ENCODE results near the gene SLC25A28. TPM values are rescaled to one million over a fixed set of nuclear protein-coding genes. Genes with fewer than 3 reads are reported as not detected.
"Not testable (repeated sequence)": the region's sequence is repeated elsewhere in the genome, so short reads cannot be mapped to it uniquely, and the experiment has no call there.

The SLC25A28 gene
- total RNA-seq, 4 donors from 2014 or later: 29.8 to 42.8 (median 31.5) TPM

DNA sequence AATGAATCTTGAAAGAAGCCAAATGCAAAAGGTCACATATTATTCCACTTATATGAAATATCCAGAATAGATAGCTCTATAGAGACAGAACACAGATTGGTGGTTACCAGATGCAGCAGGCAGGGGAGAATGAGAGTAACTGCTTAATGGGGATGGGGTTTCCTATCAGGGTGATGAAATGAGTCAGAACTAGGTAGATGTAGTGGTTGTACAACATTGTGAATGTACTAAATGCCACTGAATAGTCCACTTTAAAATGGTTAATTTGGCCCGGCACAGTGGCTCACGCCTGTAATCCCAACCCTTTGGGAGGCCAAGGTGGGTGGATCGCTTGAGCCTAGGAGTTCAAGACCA is 9.4 kb upstream of the SLC25A28 start:
- Histone ChIP-seq H3K27ac (replicated peaks in 1 of 4) (no peak overlapping the region), H3K4me3 (no peak overlapping the region), H3K36me3 (no peaks in the 10 kb centered on the region), H3K9me3 (no peaks in the 10 kb centered on the region), H3K4me1 (no peaks in the 10 kb centered on the region), H3K27me3 (peaks cover 0 to 10% (median 0%) of the 10 kb centered on the region in 4 donors)
- TF ChIP-seq POLR2A (IDR thresholded peaks at IDR 0.05; ENCODE audit: low read depth) (no peak), POLR2AphosphoS5 (IDR thresholded peaks at IDR 0.05) (no peak), EP300 (IDR thresholded peaks at IDR 0.05) (no peak)
- TF ChIP-seq, protein P1, sequence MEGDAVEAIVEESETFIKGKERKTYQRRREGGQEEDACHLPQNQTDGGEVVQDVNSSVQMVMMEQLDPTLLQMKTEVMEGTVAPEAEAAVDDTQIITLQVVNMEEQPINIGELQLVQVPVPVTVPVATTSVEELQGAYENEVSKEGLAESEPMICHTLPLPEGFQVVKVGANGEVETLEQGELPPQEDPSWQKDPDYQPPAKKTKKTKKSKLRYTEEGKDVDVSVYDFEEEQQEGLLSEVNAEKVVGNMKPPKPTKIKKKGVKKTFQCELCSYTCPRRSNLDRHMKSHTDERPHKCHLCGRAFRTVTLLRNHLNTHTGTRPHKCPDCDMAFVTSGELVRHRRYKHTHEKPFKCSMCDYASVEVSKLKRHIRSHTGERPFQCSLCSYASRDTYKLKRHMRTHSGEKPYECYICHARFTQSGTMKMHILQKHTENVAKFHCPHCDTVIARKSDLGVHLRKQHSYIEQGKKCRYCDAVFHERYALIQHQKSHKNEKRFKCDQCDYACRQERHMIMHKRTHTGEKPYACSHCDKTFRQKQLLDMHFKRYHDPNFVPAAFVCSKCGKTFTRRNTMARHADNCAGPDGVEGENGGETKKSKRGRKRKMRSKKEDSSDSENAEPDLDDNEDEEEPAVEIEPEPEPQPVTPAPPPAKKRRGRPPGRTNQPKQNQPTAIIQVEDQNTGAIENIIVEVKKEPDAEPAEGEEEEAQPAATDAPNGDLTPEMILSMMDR (IDR thresholded peaks at IDR 0.05): no peak
- DNase-seq (ENCODE audit: extremely low spot score): no peak
- intact Hi-C loops (cut with DNase I): no loop called here
- WGBS: 58% methylated on average over 3 of the region's 3 CpGs

DNA sequence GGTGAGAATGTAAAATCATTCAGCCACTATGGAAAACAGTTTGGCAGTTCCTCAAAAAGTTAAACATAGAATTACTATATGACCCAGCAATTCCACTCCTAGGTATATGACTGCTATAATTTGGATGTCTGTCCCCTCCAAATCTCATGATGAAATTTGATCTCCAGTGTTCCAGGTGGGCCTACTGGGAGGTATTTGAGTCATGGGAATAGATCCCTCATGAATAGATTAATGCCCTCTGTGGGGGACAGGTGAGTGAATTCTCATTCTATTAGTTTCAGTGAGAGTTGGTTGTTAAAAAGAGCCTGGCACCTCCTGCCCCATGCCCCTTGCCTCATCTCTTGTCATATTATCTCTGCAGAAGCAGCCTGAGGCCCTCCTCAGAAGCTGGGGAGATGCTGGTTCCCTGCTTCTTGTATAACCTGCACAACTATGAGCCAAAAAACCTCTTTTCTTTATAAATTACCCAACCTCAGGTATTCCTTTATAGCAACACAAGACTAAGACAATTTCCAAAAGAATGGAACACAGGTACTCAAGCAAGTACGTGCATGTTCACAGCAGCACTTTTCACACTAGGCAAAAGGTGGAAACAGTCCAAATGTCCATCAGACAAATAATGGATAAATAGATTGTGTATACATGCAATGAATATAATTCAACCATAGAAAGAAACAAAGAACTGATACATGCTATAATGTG is 8.8 kb upstream of the SLC25A28 start:
- 77% methylated on average over 1 of the region's 1 CpG for WGBS
- intact Hi-C loops (cut with DNase I): no loop called here
- no peak for TF ChIP-seq EP300 (IDR thresholded peaks at IDR 0.05)
- TF ChIP-seq, protein P1 (IDR thresholded peaks at IDR 0.05): no peak
- no peak for TF ChIP-seq POLR2A (IDR thresholded peaks at IDR 0.05; ENCODE audit: low read depth)
- no peak for TF ChIP-seq POLR2AphosphoS5 (IDR thresholded peaks at IDR 0.05)
- Histone ChIP-seq H3K4me1 (no peaks in the 10 kb centered on the region), H3K4me3 (no peak overlapping the region), H3K9me3 (no peaks in the 10 kb centered on the region), H3K27ac (replicated peaks in 1 of 4) (no peak overlapping the region), H3K36me3 (no peaks in the 10 kb centered on the region), H3K27me3 (peaks cover 0 to 9% (median 0%) of the 10 kb centered on the region in 4 donors)
- DNase-seq (ENCODE audit: extremely low spot score): no peak

DNA sequence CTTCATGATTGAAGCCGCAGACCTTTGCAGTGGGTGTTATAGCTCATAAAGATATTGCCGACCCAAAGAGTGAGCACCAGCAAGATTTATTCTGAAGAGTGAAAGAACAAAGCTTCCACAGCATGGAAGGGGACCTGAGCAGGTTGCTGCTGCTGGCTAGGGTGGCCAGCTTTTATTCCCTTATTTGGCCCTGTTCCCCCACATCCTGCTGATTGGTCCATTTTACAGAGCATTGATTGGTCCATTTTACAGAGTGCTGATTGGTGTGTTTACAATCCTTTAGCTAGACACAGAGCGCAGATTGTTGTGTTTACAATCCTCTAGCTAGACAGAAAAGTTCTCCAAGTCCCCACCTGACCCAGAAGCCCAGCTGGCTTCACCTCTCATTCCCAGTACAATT is 4.9 kb upstream of the SLC25A28 start:
- 50% methylated on average over 2 of the region's 3 CpGs for WGBS
- H3K27ac ChIP-seq (replicated peaks in 1 of 4); H3K27me3 ChIP-seq; DNase-seq (ENCODE audit: extremely low spot score); H3K4me3 ChIP-seq; intact Hi-C loops (cut with DNase I); H3K9me3 ChIP-seq; H3K36me3 ChIP-seq: not testable (repeated sequence)
- peaks cover 7 to 11% (median 10%) of the 10 kb centered on the region in 4 donors for H3K4me1 ChIP-seq

DNA sequence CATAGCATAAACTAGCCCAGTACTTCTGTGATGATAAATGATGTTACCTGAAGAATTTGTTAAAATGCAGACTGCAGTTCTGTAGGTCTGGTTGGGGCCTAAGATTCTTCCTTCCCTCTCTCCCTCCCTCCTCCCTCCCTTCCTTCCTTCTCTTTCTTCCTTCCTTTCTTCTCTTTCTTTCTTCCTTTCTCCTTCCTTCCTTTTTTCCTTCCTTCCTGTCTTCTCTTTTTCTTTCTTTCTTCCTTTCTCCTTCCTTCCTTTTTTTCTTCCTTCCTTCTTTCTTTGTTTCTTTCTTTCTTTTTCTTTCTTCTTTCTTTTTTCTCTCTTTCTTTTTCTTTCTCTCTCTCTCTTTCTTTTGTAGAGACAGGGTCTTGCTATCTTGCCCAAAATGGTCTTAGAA is 3.7 kb upstream of the SLC25A28 start:
- intact Hi-C loops (cut with DNase I): loop anchor here (5.0 kb wide), 3 partner anchors 33 to 108 kb away; partner anchors contain the start of genes COX15, CUTC and ENTPD7
- H3K9me3 ChIP-seq: no peaks in the 10 kb centered on the region

More for the DNA sequence above, 3.7 kb upstream of the SLC25A28 start:
- Histone ChIP-seq H3K4me1 (peaks cover 8 to 20% (median 15%) of the 10 kb centered on the region in 4 donors), H3K4me3 (no peak overlapping the region), H3K27me3 (no peaks in the 10 kb centered on the region), H3K27ac (replicated peaks in 1 of 4) (no peak overlapping the region), H3K36me3 (no peaks in the 10 kb centered on the region)
- TF ChIP-seq EP300 (IDR thresholded peaks at IDR 0.05): no peak
- no peak for TF ChIP-seq POLR2A (IDR thresholded peaks at IDR 0.05; ENCODE audit: low read depth)
- TF ChIP-seq, protein P1 (IDR thresholded peaks at IDR 0.05): no peak
- TF ChIP-seq POLR2AphosphoS5 (IDR thresholded peaks at IDR 0.05): no peak
- no peak for DNase-seq (ENCODE audit: extremely low spot score)

Measured in esophagus muscularis mucosa (tissue), 4 donors.